ENCODE data around the gene RNF220.

The RNF220 gene

GRCh38 chr1:44591381-44591780 is 186.3 kb downstream of the RNF220 start:
- DNase-seq = no peak

- no peak for DNase-seq
Observed at GRCh38 chr1:44592208-44593145, 187.4 kb downstream of the RNF220 start.

GRCh38 chr1:44594353-44594752 is 189.3 kb downstream of the RNF220 start:
- DNase-seq = no peak

GRCh38 chr1:44594871-44595735 is 190.0 kb downstream of the RNF220 start:
- DNase-seq = peak; percentile 61

GRCh38 chr1:44596511-44596910 is 191.5 kb downstream of the RNF220 start:
- no peak for DNase-seq

GRCh38 chr1:44598167-44598566 is 193.1 kb downstream of the RNF220 start:
- no peak for DNase-seq

- no peak for DNase-seq
Observed at GRCh38 chr1:44602634-44603628, 197.9 kb downstream of the RNF220 start.

- no peak for DNase-seq
Observed at GRCh38 chr1:44603718-44604117, 198.7 kb downstream of the RNF220 start.

- DNase-seq = no peak
Observed at GRCh38 chr1:44604157-44604955, 199.3 kb downstream of the RNF220 start.

GRCh38 chr1:44605914-44606615 is 201.0 kb downstream of the RNF220 start:
- no peak for DNase-seq

GRCh38 chr1:44606701-44607281 is 201.7 kb downstream of the RNF220 start:
- no peak for DNase-seq

- no peak for DNase-seq
Observed at GRCh38 chr1:44608141-44608540, 203.1 kb downstream of the RNF220 start.

- no peak for DNase-seq
Observed at GRCh38 chr1:44609412-44609767, 204.3 kb downstream of the RNF220 start.

GRCh38 chr1:44609768-44610526 is 204.9 kb downstream of the RNF220 start:
- no peak for DNase-seq

GRCh38 chr1:44610527-44611148 is 205.6 kb downstream of the RNF220 start:
- DNase-seq = no peak

- DNase-seq = no peak
Observed at GRCh38 chr1:44611419-44611818, 206.4 kb downstream of the RNF220 start.

- DNase-seq = no peak
Observed at GRCh38 chr1:44611866-44612265, 206.8 kb downstream of the RNF220 start.

GRCh38 chr1:44613941-44614340 is 208.9 kb downstream of the RNF220 start:
- DNase-seq = no peak

- no peak for DNase-seq
Observed at GRCh38 chr1:44616284-44616990, 211.4 kb downstream of the RNF220 start.

Measured in CD4-positive, alpha-beta T cell treated with Interferon gamma for 1 hour (primary cell).